HEK293T (cell line): ENCODE results near the gene MXRA7.

ENCODE experiments used
- CTCF ChIA-PET: fragments of 350-600 bp; formaldehyde crosslinking; extraction: SDS; loops from one replicate; lab custom pipeline; 2021; ENCODE audit warnings: antibody characterized with exemption, inconsistent platforms; lab: Yijun Ruan, JAX
- POLR2A ChIA-PET: fragments of 350-600 bp; formaldehyde crosslinking; extraction: SDS; loops from one replicate; lab custom pipeline; 2020; ENCODE audit warnings: antibody characterized with exemption, inconsistent platforms; lab: Yijun Ruan, JAX
- DNase-seq: peaks from one replicate; pipeline ENCODE4 v3.0.0; 2012; ENCODE audit warnings: mixed read lengths; ENCODE audit errors: extremely low spot score
- ARNT ChIP-seq: fragments of 450-650 bp; IDR thresholded peaks from 2 replicates; pipeline ENCODE4 v1.6.1; 2017; ENCODE audit warnings: mild to moderate bottlenecking
- BHLHE40 ChIP-seq: fragments of 450-650 bp; IDR thresholded peaks from 2 replicates; pipeline ENCODE4 v1.6.1; 2016; ENCODE audit warnings: mild to moderate bottlenecking, moderate library complexity, borderline replicate concordance
- CTBP1 ChIP-seq: fragments of 450-650 bp; IDR thresholded peaks from 2 replicates; pipeline ENCODE4 v1.6.1; 2016; ENCODE audit warnings: borderline replicate concordance
- ELF4 ChIP-seq: fragments of 450-650 bp; IDR thresholded peaks from 2 replicates; pipeline ENCODE4 v1.6.1; 2017; ENCODE audit warnings: antibody characterized with exemption
- FOXA1 ChIP-seq: fragments of 450-650 bp; IDR thresholded peaks from 2 replicates; pipeline ENCODE4 v1.6.1; 2016; ENCODE audit warnings: mild to moderate bottlenecking
- FOXK2 ChIP-seq: fragments of 450-650 bp; IDR thresholded peaks from 2 replicates; pipeline ENCODE4 v1.6.1; 2016; ENCODE audit warnings: mild to moderate bottlenecking
- FOXM1 ChIP-seq: fragments of 450-650 bp; IDR thresholded peaks from 2 replicates; pipeline ENCODE4 v1.6.1; 2017; ENCODE audit warnings: mild to moderate bottlenecking, borderline replicate concordance
- HDGF ChIP-seq: fragments of 450-650 bp; IDR thresholded peaks from 2 replicates; pipeline ENCODE4 v1.6.1; 2017; ENCODE audit warnings: antibody characterized with exemption, borderline replicate concordance
- L3MBTL2 ChIP-seq: fragments of 450-650 bp; conservative IDR thresholded peaks from 2 replicates; pipeline ENCODE4 v1.6.1; 2016; ENCODE audit warnings: mild to moderate bottlenecking
- LEF1 ChIP-seq: fragments of 450-650 bp; IDR thresholded peaks from 2 replicates; pipeline ENCODE4 v1.6.1; 2017; ENCODE audit warnings: mild to moderate bottlenecking, borderline replicate concordance
- NFRKB ChIP-seq: fragments of 450-650 bp; IDR thresholded peaks from 2 replicates; pipeline ENCODE4 v1.6.1; 2016; ENCODE audit warnings: mild to moderate bottlenecking, moderate library complexity
- SP1 ChIP-seq: fragments of 450-650 bp; IDR thresholded peaks from 2 replicates; pipeline ENCODE4 v1.6.1; 2017
- SUZ12 ChIP-seq: fragments of 450-650 bp; IDR thresholded peaks from 2 replicates; pipeline ENCODE4 v1.6.1; 2016; ENCODE audit warnings: mild to moderate bottlenecking
- TARDBP ChIP-seq: fragments of 450-650 bp; IDR thresholded peaks from 2 replicates; pipeline ENCODE4 v1.6.1; 2016
- ZNF384 ChIP-seq: fragments of 450-650 bp; IDR thresholded peaks from 2 replicates; pipeline ENCODE4 v1.6.1; 2016
- TF ChIP-seq, protein P1 (sequence below): fragments of 450-650 bp; IDR thresholded peaks from 2 replicates; pipeline ENCODE4 v1.6.1; 2016

The MXRA7 gene

DNA sequence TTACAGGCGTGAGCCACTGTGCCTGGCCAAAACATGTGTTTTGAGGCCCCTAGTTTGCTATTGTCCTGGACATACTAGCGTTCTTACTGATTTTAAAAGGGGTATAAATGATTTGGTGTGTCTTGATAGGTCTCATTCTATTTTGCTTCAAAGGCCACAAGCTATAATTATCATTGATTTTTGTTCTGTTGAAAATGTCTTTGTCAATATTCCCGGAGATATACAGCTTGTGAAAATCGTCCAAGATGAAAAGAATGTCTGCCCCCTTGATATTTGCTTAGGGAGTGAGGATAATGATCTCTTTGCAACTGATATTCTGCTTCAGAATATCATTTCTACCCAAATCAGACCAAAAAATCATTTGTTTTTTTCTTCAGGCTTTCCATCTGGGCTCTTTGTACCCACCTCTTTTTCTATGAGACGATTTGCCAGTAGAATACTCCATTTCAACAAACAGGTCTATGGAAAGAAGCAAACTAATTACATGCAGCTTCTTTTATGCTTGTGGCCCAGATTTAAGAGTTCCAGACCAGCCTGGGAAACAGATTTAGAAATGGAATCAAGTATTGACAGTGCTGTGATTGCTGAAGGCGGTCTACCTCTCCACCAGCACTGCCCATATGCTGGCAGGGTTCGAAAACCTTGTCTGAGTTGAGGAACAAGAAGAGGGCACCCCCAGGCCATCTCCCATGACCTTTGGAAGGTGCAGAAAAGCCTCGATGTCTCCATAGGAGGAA is 53.1 kb downstream of the MXRA7 start:
- DNase-seq: no peak
- ChIA-PET POLR2A (interaction anchor here (1.6 kb wide), 1 partner anchor 10 kb away, joined by 6 read pairs; no protein-coding TSS in a partner anchor), CTCF (no interaction called here)
- TF ChIP-seq ARNT: no peak
- no peak for TF ChIP-seq CTBP1
- no peak for TF ChIP-seq LEF1
- no peak for TF ChIP-seq SUZ12
- TF ChIP-seq FOXA1: no peak
- no peak for TF ChIP-seq ELF4
- no peak for TF ChIP-seq HDGF
- TF ChIP-seq FOXK2: no peak

DNA sequence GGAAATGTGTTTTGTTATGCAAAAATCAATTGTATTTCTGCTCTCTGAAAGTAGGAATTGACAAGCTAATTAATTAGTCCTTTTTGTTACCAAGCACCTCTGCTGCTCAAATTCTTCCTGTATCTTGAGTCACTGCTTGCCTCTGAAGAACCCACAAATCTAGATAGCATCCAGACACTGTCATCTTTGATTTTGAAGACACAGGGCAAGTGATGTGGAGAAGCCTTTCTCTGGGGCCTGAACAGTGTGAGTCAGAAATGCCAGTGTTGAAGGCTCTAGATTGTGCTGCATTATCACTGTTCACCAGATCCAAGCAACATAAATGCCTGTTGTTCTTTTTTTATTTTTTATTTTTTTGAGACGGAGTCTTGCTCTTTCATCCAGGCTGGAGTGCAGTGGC is 56.4 kb downstream of the MXRA7 start:
- DNase-seq: no peak
- ChIA-PET CTCF (no interaction called here), POLR2A (no interaction called here)
- TF ChIP-seq BHLHE40 (no peak), FOXA1 (no peak), TARDBP (no peak), NFRKB (no peak), SP1 (no peak), HDGF (no peak), FOXK2 (no peak), SUZ12 (no peak), ARNT (no peak), LEF1 (no peak), L3MBTL2 (no peak), ELF4 (no peak), FOXM1 (no peak), CTBP1 (no peak), ZNF384 (no peak)
- TF ChIP-seq, protein P1, sequence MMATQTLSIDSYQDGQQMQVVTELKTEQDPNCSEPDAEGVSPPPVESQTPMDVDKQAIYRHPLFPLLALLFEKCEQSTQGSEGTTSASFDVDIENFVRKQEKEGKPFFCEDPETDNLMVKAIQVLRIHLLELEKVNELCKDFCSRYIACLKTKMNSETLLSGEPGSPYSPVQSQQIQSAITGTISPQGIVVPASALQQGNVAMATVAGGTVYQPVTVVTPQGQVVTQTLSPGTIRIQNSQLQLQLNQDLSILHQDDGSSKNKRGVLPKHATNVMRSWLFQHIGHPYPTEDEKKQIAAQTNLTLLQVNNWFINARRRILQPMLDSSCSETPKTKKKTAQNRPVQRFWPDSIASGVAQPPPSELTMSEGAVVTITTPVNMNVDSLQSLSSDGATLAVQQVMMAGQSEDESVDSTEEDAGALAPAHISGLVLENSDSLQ: no peak

DNA sequence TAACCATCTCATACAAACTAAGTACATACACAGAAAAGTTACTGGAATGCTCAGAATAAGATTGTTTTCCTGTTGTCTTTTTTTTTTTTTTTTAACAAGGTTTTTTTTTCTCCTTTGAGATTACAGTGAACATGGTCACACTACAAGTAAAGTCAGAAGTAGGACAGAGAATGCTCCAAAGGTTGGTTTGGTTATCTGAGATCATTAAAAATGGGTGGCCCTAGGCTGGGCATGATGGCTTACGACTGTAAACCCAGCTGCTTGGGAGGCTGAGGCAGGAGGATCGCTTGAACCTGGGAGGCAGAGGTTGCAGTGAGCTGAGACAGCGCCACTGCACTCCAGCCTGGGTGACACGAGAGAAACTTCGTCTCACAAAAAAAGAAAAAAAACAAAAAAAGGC is 60.3 kb downstream of the MXRA7 start:
- ChIA-PET CTCF (no interaction called here), POLR2A (no interaction called here)
- DNase-seq: no peak
- TF ChIP-seq ARNT (no peak), FOXM1 (no peak), HDGF (no peak), CTBP1 (no peak), LEF1 (no peak), SUZ12 (no peak), NFRKB (no peak), ELF4 (no peak), ZNF384 (no peak), FOXK2 (no peak), SP1 (no peak)
- TF ChIP-seq, protein P1: no peak

DNA sequence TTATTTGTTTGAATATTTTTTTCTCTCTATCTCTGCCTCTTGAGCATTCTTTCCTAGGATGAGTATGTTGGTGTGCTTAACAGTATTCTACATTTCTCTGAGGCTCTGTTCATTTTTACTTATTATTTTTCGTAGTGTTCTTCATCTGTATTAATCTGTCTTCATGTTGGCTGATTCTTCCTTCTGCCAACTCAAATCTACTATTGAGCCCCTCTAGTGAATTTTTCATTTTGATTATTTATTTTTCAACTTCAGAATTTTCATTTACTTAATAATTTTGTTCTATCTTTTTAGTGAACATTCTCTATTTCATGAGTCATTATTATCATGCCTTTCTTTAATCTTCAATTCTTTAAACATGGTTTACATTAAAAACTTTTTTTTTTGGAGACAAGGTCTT is 64.1 kb downstream of the MXRA7 start:
- TF ChIP-seq ZNF384 (no peak), LEF1 (no peak), SP1 (no peak), FOXK2 (no peak), HDGF (no peak), L3MBTL2 (no peak), NFRKB (no peak), FOXM1 (no peak), CTBP1 (no peak), BHLHE40 (no peak), TARDBP (no peak), ELF4 (no peak)
- TF ChIP-seq, protein P1: no peak
- ChIA-PET POLR2A (no interaction called here), CTCF (interaction anchor here (0.9 kb wide), 1 partner anchor 22 kb away, joined by 3 read pairs; no protein-coding TSS in a partner anchor)
- DNase-seq: no peak

DNA sequence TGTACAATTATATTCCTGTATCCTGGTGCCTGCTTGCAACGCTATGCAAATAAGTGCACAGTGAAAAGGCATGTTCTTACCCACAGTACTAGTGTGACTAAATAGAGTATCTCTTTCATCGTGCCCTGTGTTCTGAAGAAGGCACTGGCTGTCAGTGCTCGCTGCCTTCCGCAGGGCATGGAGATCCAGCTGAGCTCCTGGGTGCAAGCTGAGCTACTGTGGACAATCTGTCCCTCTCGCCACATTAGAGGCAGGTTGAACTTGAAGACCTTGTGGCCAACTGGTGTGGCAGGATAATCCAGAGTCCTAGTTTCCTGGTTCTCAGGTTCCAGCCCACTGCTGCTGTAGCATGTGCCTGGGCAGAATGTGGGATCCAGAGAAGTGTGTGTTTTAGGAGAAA is 65.3 kb downstream of the MXRA7 start:
- CTCF ChIA-PET: no interaction called here
- no peak for DNase-seq
- POLR2A ChIA-PET: interaction anchor here (1.3 kb wide), 1 partner anchor 26 kb away, joined by 4 read pairs; no protein-coding TSS in a partner anchor
- no peak for TF ChIP-seq LEF1
- TF ChIP-seq SUZ12: no peak
- no peak for TF ChIP-seq FOXA1
- TF ChIP-seq HDGF: no peak
- no peak for TF ChIP-seq BHLHE40
- TF ChIP-seq, protein P1: no peak
- no peak for TF ChIP-seq FOXM1

DNA sequence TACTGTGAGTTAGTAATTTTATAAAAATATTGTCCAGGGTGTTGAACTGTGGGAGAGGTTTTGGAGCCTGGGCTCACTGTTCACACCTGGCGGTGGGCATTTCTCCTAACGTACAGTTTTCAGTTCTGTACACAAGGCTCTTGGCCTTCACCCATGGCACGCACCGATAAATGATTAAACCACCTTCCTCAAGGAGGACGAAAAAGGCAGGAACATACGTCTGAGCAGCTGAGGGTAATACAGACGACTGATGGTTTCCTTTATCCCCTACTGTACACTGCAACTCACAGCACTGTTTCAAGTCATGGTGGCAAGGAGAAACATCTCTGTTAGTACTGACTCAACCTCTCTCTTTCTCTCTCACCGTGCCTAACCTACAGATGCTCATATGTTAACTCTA is 65.8 kb downstream of the MXRA7 start:
- TF ChIP-seq SUZ12 (no peak), BHLHE40 (no peak), FOXA1 (no peak), LEF1 (no peak), FOXK2 (no peak), TARDBP (no peak), ZNF384 (no peak), NFRKB (no peak), HDGF (no peak), ARNT (no peak)
- TF ChIP-seq, protein P1: no peak
- CTCF ChIA-PET: no interaction called here
- POLR2A ChIA-PET: interaction anchor here (1.3 kb wide), 1 partner anchor 27 kb away, joined by 4 read pairs; no protein-coding TSS in a partner anchor
- peak; percentile 1 for DNase-seq
